GM18909 (cell line): ENCODE results near the gene ITGBL1.

Source experiments
- ATAC-seq: cut with Tn5 transposase; IDR thresholded peaks from one replicate; pipeline ENCODE4 v1.9.1; 2021; ENCODE audit warnings: mild to moderate bottlenecking; ENCODE audit not compliant: unreplicated experiment, poor library complexity

The ITGBL1 gene

GRCh38 chr13:101450749-101451130, 1.7 kb upstream of the ITGBL1 start:
- ATAC-seq = no peak

DNA sequence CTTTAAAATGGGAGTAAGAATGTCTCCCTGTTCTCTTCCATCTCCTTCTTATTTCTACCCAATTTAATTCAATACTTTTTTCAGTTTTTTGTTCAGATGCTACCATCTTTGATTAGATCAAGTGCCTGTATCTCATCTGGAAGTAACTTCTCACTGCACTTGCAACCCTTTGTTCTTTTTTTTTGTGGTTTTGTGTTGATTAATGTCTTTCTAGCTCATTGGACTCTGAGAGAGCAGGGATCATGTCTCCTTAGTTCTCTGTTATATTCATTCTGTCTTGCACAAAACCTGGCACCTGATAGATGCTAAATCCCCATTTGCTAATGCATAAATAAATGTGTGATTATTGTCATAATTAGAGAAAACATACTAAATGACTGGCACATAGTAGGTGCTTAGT, 834 bp upstream of the ITGBL1 start:
- ATAC-seq = no peak

GRCh38 chr13:101453784-101454201, 1.3 kb downstream of the ITGBL1 start:
- peak; percentile 41 for ATAC-seq

DNA sequence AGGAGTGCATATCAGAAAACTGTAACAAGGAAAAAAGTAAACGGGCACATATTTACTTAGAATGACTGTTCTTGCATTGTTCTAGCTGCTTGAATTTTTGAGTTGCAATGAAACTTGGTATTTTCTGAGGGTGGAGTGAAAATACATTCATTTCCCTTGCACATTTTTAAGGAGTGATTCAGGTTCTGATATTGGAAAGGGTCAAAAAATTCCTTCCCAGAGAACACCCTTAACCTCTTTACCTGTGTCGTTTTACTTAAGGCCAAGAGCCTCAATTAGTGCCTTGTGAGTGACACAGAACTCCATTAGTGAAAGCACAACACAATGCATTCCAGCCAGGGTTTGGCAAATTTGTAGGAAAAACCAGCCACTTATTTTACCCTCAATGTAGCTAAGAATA, 2.3 kb downstream of the ITGBL1 start:
- no peak for ATAC-seq

GRCh38 chr13:101455863-101456262, 3.4 kb downstream of the ITGBL1 start:
- ATAC-seq = no peak

GRCh38 chr13:101457176-101457575, 4.7 kb downstream of the ITGBL1 start:
- ATAC-seq = no peak

- no peak for ATAC-seq
These were observed 13.4 kb downstream of the ITGBL1 start for GRCh38 chr13:101465877-101466276.

DNA sequence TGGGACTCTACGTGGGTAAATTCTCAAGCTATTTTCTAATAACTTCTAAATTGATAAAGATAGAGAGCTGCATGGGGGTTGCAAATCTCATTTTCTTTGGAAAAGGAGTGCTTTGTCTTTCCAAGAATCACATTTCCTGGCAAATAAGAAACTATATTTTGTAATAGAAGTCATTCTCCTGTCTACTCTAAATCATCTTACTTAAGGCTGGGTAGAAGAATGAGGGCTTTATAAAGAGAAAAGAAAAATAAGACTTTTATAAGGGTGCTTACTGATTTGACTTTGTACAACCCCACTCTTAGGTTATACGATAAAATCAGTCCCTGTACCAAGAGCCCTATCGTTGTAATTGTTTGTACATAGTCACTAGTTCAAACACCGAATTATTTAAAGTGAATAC, 14.9 kb downstream of the ITGBL1 start:
- no peak for ATAC-seq

- ATAC-seq = no peak
These were observed 21.0 kb downstream of the ITGBL1 start for GRCh38 chr13:101473458-101473857.

DNA sequence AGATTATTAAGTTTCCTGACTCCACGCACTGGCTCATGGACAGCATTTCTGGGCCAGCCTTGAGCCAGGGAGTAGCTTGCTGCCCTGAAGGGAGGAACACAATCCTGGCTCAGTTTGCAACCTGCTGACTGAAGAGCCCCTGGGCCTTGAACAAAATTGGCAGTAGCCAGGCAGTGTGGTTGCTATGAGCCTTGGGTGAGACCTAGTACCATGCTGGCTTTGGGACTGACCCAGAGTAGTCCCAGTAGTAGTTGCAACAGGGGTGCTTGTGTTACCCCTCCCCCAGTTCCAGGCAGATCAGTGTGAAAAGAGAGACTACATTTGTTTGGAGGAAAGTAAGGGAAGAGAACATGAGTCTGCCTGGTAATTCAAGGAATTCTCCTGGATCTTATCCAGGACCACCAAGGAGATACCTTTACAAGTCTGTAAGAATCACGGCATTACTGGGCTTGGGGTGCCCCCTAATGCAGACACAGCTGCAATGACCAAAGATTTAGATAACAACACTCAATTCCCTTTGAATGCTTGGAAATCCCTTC, 22.0 kb downstream of the ITGBL1 start:
- ATAC-seq = no peak

GRCh38 chr13:101475536-101475935, 23.1 kb downstream of the ITGBL1 start:
- no peak for ATAC-seq

GRCh38 chr13:101481421-101481820, 28.9 kb downstream of the ITGBL1 start:
- ATAC-seq = no peak

- no peak for ATAC-seq
These were observed 34.4 kb downstream of the ITGBL1 start for GRCh38 chr13:101486708-101487437.

DNA sequence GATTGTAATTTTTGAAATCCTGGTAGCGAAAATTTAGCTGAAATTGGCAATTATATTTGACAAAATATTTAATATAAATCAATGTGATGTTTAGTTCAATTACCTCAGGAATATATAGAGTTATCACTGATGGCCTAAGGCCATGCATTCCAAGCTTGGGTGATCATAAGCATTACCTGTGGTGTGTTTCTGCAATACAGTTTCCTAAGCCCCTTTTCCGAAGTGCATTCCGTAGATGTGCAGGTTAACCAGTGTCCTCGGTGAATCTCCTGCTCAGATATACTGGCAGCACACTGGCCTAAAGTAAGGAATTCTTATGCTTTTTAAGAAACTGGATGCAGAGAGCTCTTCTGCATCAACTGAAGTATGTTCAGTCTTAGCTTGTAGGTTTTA, 35.0 kb downstream of the ITGBL1 start:
- ATAC-seq = no peak

- no peak for ATAC-seq
These were observed 36.3 kb downstream of the ITGBL1 start for GRCh38 chr13:101488734-101489133.

GRCh38 chr13:101489643-101490405, 37.3 kb downstream of the ITGBL1 start:
- ATAC-seq = no peak

DNA sequence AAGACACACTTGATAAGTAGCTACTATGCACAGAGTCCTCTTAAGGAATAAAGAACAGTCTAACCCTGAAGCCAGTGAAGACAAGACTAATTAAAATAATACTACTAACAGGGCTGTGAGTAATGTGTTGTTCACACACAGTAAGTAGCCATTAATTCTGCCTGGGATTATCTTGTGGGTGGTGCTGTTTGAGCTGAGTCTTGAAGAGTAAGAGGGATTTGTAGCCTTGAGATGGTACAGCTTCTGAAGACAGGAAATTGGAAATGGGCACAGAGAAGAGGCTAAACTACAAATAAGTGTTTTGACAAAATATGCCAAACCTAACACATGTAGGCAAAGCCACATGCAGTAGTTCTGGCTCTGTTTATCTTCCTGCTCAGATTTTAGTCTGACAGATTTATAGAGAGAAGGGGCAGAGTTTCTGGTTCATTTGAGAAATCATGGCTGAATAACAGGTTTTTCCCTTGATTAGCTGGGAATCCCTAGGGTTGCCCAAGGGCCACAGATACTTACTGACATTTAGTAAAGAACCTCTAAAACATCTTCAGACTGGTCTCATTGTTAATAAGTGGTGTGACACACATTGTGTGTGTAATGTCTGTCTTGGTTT, 38.0 kb downstream of the ITGBL1 start:
- no peak for ATAC-seq

DNA sequence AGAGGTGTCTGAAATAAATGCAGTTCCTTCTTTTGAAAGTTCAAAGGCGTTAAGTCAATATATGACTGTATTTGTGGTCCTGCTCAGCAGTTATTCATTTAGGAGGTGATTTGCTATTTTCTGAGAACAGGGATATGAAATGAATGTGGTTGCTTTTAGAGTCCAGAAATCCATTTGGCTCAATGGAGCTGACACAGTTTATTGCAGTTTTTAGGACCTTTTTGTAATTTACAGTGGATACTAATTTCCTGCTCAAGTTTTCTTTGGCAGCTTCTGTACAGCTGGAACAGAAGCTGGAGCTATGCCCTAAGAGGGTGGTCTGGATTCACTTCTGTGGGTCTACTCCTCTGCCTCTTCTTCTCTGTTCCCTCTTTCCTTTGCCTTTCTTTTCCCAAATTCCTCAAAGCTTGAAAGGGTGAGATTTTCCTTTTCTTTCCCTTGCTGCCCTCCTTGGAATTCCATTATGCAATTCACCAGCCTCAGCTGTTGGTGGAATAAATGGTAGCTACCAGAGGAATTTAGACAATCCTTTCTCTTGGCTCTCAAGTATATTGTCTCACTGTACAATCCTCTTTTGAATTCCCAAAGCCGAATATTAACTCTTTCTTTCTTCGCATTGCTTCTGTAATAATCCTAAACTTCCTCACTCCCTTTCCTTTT, 39.9 kb downstream of the ITGBL1 start:
- no peak for ATAC-seq

- no peak for ATAC-seq
These were observed 41.1 kb downstream of the ITGBL1 start for GRCh38 chr13:101493541-101493940.

- no peak for ATAC-seq
These were observed 46.9 kb downstream of the ITGBL1 start for GRCh38 chr13:101499406-101499805.

GRCh38 chr13:101502618-101503017, 50.1 kb downstream of the ITGBL1 start:
- no peak for ATAC-seq
